Measurements from ENCODE around the gene RETN. TPM values are rescaled to one million over a fixed set of nuclear protein-coding genes. Genes with fewer than 3 reads are reported as not detected.

RETN gene
- total RNA-seq, 4 donors from 2014 or later = not detected

DNA sequence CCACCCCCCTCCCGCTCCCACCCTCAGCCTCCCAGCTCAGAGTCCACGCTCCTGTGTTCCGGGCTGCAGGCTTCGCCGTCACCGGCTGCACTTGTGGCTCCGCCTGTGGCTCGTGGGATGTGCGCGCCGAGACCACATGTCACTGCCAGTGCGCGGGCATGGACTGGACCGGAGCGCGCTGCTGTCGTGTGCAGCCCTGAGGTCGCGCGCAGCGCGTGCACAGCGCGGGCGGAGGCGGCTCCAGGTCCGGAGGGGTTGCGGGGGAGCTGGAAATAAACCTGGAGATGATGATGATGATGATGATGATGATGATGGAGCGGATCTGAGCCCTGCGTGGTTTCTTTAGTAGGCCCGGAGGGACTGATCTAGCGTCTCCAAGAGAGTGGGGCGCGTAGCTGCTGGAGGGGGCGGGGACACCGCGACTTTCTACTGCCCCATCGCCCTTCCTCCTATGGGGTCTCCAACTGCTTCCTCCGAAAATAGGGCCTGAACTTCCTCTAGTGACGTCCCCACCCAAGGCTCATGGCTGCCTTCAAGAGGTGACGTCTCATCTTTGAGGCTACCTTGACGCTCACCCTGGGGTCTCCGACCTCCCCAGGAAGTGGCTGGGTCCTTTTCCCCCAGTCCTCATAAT is 1.4 kb downstream of the RETN start:
- intact Hi-C loops (cut with DNase I; ENCODE audit: low total_unique reads) = no loop called here
- TF ChIP-seq, protein P1, sequence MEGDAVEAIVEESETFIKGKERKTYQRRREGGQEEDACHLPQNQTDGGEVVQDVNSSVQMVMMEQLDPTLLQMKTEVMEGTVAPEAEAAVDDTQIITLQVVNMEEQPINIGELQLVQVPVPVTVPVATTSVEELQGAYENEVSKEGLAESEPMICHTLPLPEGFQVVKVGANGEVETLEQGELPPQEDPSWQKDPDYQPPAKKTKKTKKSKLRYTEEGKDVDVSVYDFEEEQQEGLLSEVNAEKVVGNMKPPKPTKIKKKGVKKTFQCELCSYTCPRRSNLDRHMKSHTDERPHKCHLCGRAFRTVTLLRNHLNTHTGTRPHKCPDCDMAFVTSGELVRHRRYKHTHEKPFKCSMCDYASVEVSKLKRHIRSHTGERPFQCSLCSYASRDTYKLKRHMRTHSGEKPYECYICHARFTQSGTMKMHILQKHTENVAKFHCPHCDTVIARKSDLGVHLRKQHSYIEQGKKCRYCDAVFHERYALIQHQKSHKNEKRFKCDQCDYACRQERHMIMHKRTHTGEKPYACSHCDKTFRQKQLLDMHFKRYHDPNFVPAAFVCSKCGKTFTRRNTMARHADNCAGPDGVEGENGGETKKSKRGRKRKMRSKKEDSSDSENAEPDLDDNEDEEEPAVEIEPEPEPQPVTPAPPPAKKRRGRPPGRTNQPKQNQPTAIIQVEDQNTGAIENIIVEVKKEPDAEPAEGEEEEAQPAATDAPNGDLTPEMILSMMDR (IDR thresholded peaks at IDR 0.05) = no peak
- no peak for TF ChIP-seq POLR2A (IDR thresholded peaks at IDR 0.05)
- DNase-seq (ENCODE audit: low spot score in 2 of 2) = no peak
- no peak overlapping the region for H3K4me3 ChIP-seq (ENCODE audit: low read depth, poor library complexity, severe bottlenecking)
- WGBS, 2 donors = 2% methylated on average over 25 to 41 of the region's 43 CpGs

DNA sequence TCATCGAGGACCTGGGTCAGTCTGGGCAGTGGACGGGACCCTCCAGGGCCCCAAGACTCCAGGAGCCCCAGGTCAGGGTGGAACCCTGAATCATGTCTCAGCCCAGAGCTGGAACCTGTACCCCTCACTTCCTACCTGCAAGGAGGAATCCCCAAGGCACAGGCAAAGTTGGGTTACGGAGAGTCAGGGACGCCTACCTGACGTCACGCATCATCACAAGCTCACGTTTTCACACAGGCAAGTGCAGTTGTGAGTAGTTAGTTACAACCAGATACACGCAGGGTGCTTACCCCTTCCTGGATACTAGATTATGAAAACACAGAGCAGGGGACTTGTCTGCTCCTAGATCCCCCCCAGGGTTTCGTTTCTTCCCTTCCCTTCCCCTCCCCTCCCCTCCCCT is 1.9 kb downstream of the RETN start:
- intact Hi-C loops (cut with DNase I; ENCODE audit: low total_unique reads) = no loop called here
- H3K4me3 ChIP-seq (ENCODE audit: low read depth, poor library complexity, severe bottlenecking) = no peak overlapping the region
- WGBS, 2 donors = 30 to 32% methylated on average over 8 to 9 of the region's 9 CpGs
- no peak for DNase-seq (ENCODE audit: low spot score in 2 of 2)
- TF ChIP-seq, protein P1 (IDR thresholded peaks at IDR 0.05) = no peak
- TF ChIP-seq POLR2A (IDR thresholded peaks at IDR 0.05) = no peak

GRCh38 chr19:7672522-7672921 is 3.7 kb downstream of the RETN start:
- no peak overlapping the region for H3K4me3 ChIP-seq (ENCODE audit: low read depth, poor library complexity, severe bottlenecking)
- WGBS, 2 donors = 52 to 58% methylated on average over 9 of the region's 9 CpGs
- intact Hi-C loops (cut with DNase I; ENCODE audit: low total_unique reads) = no loop called here
- DNase-seq (ENCODE audit: low spot score in 2 of 2) = no peak
- TF ChIP-seq, protein P1 (IDR thresholded peaks at IDR 0.05) = no peak
- TF ChIP-seq POLR2A (IDR thresholded peaks at IDR 0.05) = no peak

DNA sequence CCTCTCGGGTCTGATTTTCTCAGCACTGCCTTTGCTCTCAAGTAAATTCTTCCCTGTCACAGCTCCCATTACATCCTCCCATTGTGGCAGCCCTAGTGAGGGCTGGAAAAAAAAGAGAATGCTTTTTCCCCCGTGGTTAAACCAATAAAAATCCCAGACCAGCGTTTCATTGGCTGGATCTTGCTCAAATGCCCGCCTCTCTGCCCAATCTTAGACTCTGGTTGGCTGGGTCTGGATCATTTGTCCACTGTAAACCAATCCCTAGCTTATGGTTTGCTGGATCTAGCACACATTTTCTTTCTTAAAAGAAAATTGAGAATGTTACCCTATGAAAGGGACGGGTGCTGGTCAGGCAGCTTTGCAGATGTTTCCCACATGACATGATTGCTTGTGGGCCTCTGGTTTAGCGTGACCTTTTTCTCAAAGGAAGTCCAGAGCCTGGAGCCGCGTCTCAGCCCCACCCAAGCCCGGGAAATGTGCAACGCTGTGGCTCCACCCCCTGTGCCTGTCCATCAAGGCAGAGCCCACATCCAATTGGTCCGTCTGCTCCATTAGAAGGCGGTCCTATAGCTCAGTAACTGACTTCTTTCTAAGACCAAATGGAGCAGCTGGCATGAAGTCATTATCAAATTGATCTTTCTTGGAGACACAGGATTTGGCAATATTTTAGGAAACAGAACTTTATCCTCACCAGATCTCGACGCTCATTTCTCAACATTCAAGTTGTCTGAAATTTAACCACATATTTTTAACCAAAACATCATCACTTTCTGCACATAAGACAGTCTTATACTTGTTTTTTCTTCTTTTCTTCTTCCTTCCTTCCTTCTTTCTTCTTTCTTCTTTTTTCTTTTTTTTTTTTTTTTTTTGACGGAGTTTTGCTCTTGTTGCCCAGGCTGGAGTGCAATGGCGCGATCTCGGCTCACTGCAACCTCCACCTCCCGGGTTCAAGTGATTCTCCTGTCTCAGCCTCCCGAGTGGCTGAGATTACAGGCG is 5.5 kb downstream of the RETN start:
- peak; percentile 83 to 94 for DNase-seq (ENCODE audit: low spot score in 2 of 2)
- H3K4me3 ChIP-seq (ENCODE audit: low read depth, poor library complexity, severe bottlenecking) = no peak overlapping the region
- TF ChIP-seq, protein P1 (IDR thresholded peaks at IDR 0.05) = no peak
- TF ChIP-seq POLR2A (IDR thresholded peaks at IDR 0.05) = no peak
- intact Hi-C loops (cut with DNase I; ENCODE audit: low total_unique reads) = no loop called here
- 49 to 50% methylated on average over 20 to 21 of the region's 21 CpGs for WGBS, 2 donors

- WGBS, 2 donors = 33% methylated on average over 7 of the region's 7 CpGs
- TF ChIP-seq POLR2A (IDR thresholded peaks at IDR 0.05) = no peak
- TF ChIP-seq, protein P1 (IDR thresholded peaks at IDR 0.05) = no peak
- no peak overlapping the region for H3K4me3 ChIP-seq (ENCODE audit: low read depth, poor library complexity, severe bottlenecking)
- peak in 1 of 2 donors; percentile 38 for DNase-seq (ENCODE audit: low spot score in 2 of 2)
- intact Hi-C loops (cut with DNase I; ENCODE audit: low total_unique reads) = no loop called here
Measured at GRCh38 chr19:7676376-7676775, 7.5 kb downstream of the RETN start.
